ENCODE data around the gene PACRG.
A peak's percentile ranks its signal among the peaks of the same experiment; 100 is the strongest.

The PACRG gene

GRCh38 chr6:163054641-163055040, 326.9 kb downstream of the PACRG start:
- peaks cover 8% of the 10 kb centered on the region for H3K9me3 Mint-ChIP-seq
- DNase-seq (ENCODE audit: low spot score in 2 of 2), result no peak
- H3K27ac Mint-ChIP-seq, result no peak overlapping the region
- no peaks in the 10 kb centered on the region for H3K36me3 Mint-ChIP-seq
- no peaks in the 10 kb centered on the region for H3K4me1 Mint-ChIP-seq
- no peak for ATAC-seq
- H3K4me3 Mint-ChIP-seq, result no peak overlapping the region

- Mint-ChIP-seq H3K36me3 (no peaks in the 10 kb centered on the region), H3K27ac (no peak overlapping the region), H3K9me3 (peaks cover 4% of the 10 kb centered on the region), H3K4me3 (no peak overlapping the region), H3K4me1 (no peaks in the 10 kb centered on the region)
- ATAC-seq, result no peak
- no peak for DNase-seq (ENCODE audit: low spot score in 2 of 2)
Observed at GRCh38 chr6:163057260-163057659, 329.5 kb downstream of the PACRG start.

- DNase-seq (ENCODE audit: low spot score in 2 of 2) (no peak), ATAC-seq (no peak)
- no peak overlapping the region for H3K27ac Mint-ChIP-seq
- H3K4me3 Mint-ChIP-seq, result no peak overlapping the region
- H3K9me3 Mint-ChIP-seq, result no peaks in the 10 kb centered on the region
- no peaks in the 10 kb centered on the region for H3K36me3 Mint-ChIP-seq
- H3K4me1 Mint-ChIP-seq, result no peaks in the 10 kb centered on the region
Observed at GRCh38 chr6:163062790-163063189, 335.0 kb downstream of the PACRG start.

- no peak for DNase-seq (ENCODE audit: low spot score in 2 of 2)
- ATAC-seq, result no peak
- Mint-ChIP-seq H3K4me1 (no peaks in the 10 kb centered on the region), H3K27ac (no peak overlapping the region), H3K4me3 (no peak overlapping the region), H3K9me3 (no peaks in the 10 kb centered on the region), H3K36me3 (no peaks in the 10 kb centered on the region)
Observed at GRCh38 chr6:163063561-163063960, 335.8 kb downstream of the PACRG start.

GRCh38 chr6:163064397-163064796, 336.6 kb downstream of the PACRG start:
- H3K4me3 Mint-ChIP-seq, result no peak overlapping the region
- DNase-seq (ENCODE audit: low spot score in 2 of 2) (no peak), ATAC-seq (no peak)
- H3K27ac Mint-ChIP-seq, result no peak overlapping the region
- no peaks in the 10 kb centered on the region for H3K4me1 Mint-ChIP-seq
- no peaks in the 10 kb centered on the region for H3K36me3 Mint-ChIP-seq
- H3K9me3 Mint-ChIP-seq, result peaks cover 2% of the 10 kb centered on the region

- no peak overlapping the region for H3K4me3 Mint-ChIP-seq
- peaks cover 3% of the 10 kb centered on the region for H3K9me3 Mint-ChIP-seq
- no peaks in the 10 kb centered on the region for H3K4me1 Mint-ChIP-seq
- no peaks in the 10 kb centered on the region for H3K36me3 Mint-ChIP-seq
- H3K27ac Mint-ChIP-seq, result no peak overlapping the region
- ATAC-seq, result no peak
- DNase-seq (ENCODE audit: low spot score in 2 of 2), result no peak
Observed at GRCh38 chr6:163066200-163066599, 338.4 kb downstream of the PACRG start.

- no peaks in the 10 kb centered on the region for H3K36me3 Mint-ChIP-seq
Observed at GRCh38 chr6:163077134-163077533, 349.4 kb downstream of the PACRG start.

GRCh38 chr6:163078712-163079111, 350.9 kb downstream of the PACRG start:
- Mint-ChIP-seq H3K9me3 (no peaks in the 10 kb centered on the region), H3K36me3 (no peaks in the 10 kb centered on the region), H3K27ac (no peak overlapping the region), H3K4me1 (no peaks in the 10 kb centered on the region), H3K4me3 (no peak overlapping the region)
- ATAC-seq, result peak; percentile 11
- no peak for DNase-seq (ENCODE audit: low spot score in 2 of 2)

More at GRCh38 chr6:163077134-163077533, 349.4 kb downstream of the PACRG start:
- no peak overlapping the region for H3K4me3 Mint-ChIP-seq
- no peak for ATAC-seq
- H3K27ac Mint-ChIP-seq, result no peak overlapping the region
- DNase-seq (ENCODE audit: low spot score in 2 of 2), result no peak
- peaks cover 2% of the 10 kb centered on the region for H3K9me3 Mint-ChIP-seq
- H3K4me1 Mint-ChIP-seq, result no peaks in the 10 kb centered on the region

GRCh38 chr6:163080228-163080627, 352.5 kb downstream of the PACRG start:
- Mint-ChIP-seq H3K36me3 (no peaks in the 10 kb centered on the region), H3K4me1 (no peaks in the 10 kb centered on the region), H3K9me3 (no peaks in the 10 kb centered on the region), H3K27ac (no peak overlapping the region), H3K4me3 (no peak overlapping the region)
- ATAC-seq, result no peak
- no peak for DNase-seq (ENCODE audit: low spot score in 2 of 2)

- Mint-ChIP-seq H3K27ac (no peak overlapping the region), H3K9me3 (peaks cover 6% of the 10 kb centered on the region), H3K4me3 (no peak overlapping the region), H3K36me3 (no peaks in the 10 kb centered on the region), H3K4me1 (no peaks in the 10 kb centered on the region)
- ATAC-seq, result no peak
- DNase-seq (ENCODE audit: low spot score in 2 of 2), result no peak
Observed at GRCh38 chr6:163083141-163083540, 355.4 kb downstream of the PACRG start.

GRCh38 chr6:163085426-163085825, 357.7 kb downstream of the PACRG start:
- no peak overlapping the region for H3K27ac Mint-ChIP-seq
- no peak overlapping the region for H3K4me3 Mint-ChIP-seq
- DNase-seq (ENCODE audit: low spot score in 2 of 2), result no peak
- H3K9me3 Mint-ChIP-seq, result peaks cover 6% of the 10 kb centered on the region
- H3K36me3 Mint-ChIP-seq, result no peaks in the 10 kb centered on the region
- no peak for ATAC-seq
- no peaks in the 10 kb centered on the region for H3K4me1 Mint-ChIP-seq

GRCh38 chr6:163085861-163086623, 358.3 kb downstream of the PACRG start:
- no peak overlapping the region for H3K4me3 Mint-ChIP-seq
- DNase-seq (ENCODE audit: low spot score in 2 of 2) (no peak), ATAC-seq (no peak)
- no peaks in the 10 kb centered on the region for H3K36me3 Mint-ChIP-seq
- H3K4me1 Mint-ChIP-seq, result no peaks in the 10 kb centered on the region
- peaks cover 6% of the 10 kb centered on the region for H3K9me3 Mint-ChIP-seq
- H3K27ac Mint-ChIP-seq, result no peak overlapping the region

GRCh38 chr6:163086624-163086920, 358.8 kb downstream of the PACRG start:
- no peak overlapping the region for H3K4me3 Mint-ChIP-seq
- no peak overlapping the region for H3K27ac Mint-ChIP-seq
- peaks cover 6% of the 10 kb centered on the region for H3K9me3 Mint-ChIP-seq
- no peaks in the 10 kb centered on the region for H3K4me1 Mint-ChIP-seq
- ATAC-seq (no peak), DNase-seq (ENCODE audit: low spot score in 2 of 2) (no peak)
- H3K36me3 Mint-ChIP-seq, result no peaks in the 10 kb centered on the region

- Mint-ChIP-seq H3K4me3 (no peak overlapping the region), H3K4me1 (no peaks in the 10 kb centered on the region), H3K36me3 (no peaks in the 10 kb centered on the region), H3K27ac (no peak overlapping the region), H3K9me3 (peaks cover 6% of the 10 kb centered on the region)
- ATAC-seq (no peak), DNase-seq (ENCODE audit: low spot score in 2 of 2) (no peak)
Observed at GRCh38 chr6:163087981-163088380, 360.2 kb downstream of the PACRG start.

GRCh38 chr6:163092876-163093275, 365.1 kb downstream of the PACRG start:
- DNase-seq (ENCODE audit: low spot score in 2 of 2), result no peak
- no peak overlapping the region for H3K4me3 Mint-ChIP-seq
- H3K36me3 Mint-ChIP-seq, result no peaks in the 10 kb centered on the region
- ATAC-seq, result no peak
- H3K4me1 Mint-ChIP-seq, result no peaks in the 10 kb centered on the region
- H3K27ac Mint-ChIP-seq, result no peak overlapping the region
- H3K9me3 Mint-ChIP-seq, result no peaks in the 10 kb centered on the region

- DNase-seq (ENCODE audit: low spot score in 2 of 2), result no peak
- Mint-ChIP-seq H3K4me1 (no peaks in the 10 kb centered on the region), H3K36me3 (no peaks in the 10 kb centered on the region), H3K27ac (no peak overlapping the region), H3K9me3 (no peaks in the 10 kb centered on the region), H3K4me3 (no peak overlapping the region)
- ATAC-seq, result no peak
Observed at GRCh38 chr6:163094881-163095280, 367.1 kb downstream of the PACRG start.

GRCh38 chr6:163095401-163095800, 367.6 kb downstream of the PACRG start:
- no peak for ATAC-seq
- DNase-seq (ENCODE audit: low spot score in 2 of 2), result no peak
- Mint-ChIP-seq H3K27ac (no peak overlapping the region), H3K36me3 (no peaks in the 10 kb centered on the region), H3K4me3 (no peak overlapping the region), H3K4me1 (no peaks in the 10 kb centered on the region), H3K9me3 (no peaks in the 10 kb centered on the region)
